Caco-2 (cell line): Measurements from ENCODE around the gene RHBDF2. TPM values are rescaled to one million over a fixed set of nuclear protein-coding genes. Genes with fewer than 3 reads are reported as not detected.

Experiments used
- BruUV-seq: library from RNA; stranded (reverse); fragments of 400-500 nt; replicated peaks from 2 replicates; lab custom pipeline; 2021; lab: Mats Ljungman, UMichigan
- CTCF ChIA-PET: fragments of 300-600 bp; sonication (Branson Sonifier 250); formaldehyde crosslinking; loops from one replicate; lab custom pipeline; 2022; ENCODE audit warnings: antibody characterized with exemption; lab: Charles Lee
- POLR2A ChIA-PET: fragments of 300-600 bp; sonication (Branson Sonifier 250); formaldehyde crosslinking; loops from one replicate; lab custom pipeline; 2022; ENCODE audit warnings: antibody characterized with exemption; lab: Charles Lee
- DNase-seq, 2 experiments: peaks; one replicate each; pipeline versions ENCODE4 v3.0.0 to v3.0.0-alpha.2; 2020 to 2022
- H3K27me3 ChIP-seq: replicated peaks from 2 replicates; pipeline ENCODE4 v1.6.0; 2011; ENCODE audit warnings: low read length; ENCODE audit not compliant: control insufficient read depth, insufficient read depth
- H3K36me3 ChIP-seq: 2 replicates; pipeline ENCODE4 v1.5.1; 2011; ENCODE audit warnings: low read length; ENCODE audit not compliant: control insufficient read depth, insufficient read depth
- H3K4me1 ChIP-seq: fragments of 250-450 bp; sonication (Bioruptor Pico); 2 replicates; pipeline ENCODE4 v1.5.1; 2020; ENCODE audit warnings: mild to moderate bottlenecking
- H3K4me3 ChIP-seq: 2 replicates; pipeline ENCODE4 v1.5.1; 2011; ENCODE audit warnings: low read depth, mild to moderate bottlenecking, control low read depth, low read length
- H3K9me3 ChIP-seq: fragments of 250-450 bp; sonication (Bioruptor Pico); 2 replicates; pipeline ENCODE4 v1.5.1; 2020; ENCODE audit warnings: mild to moderate bottlenecking, moderate library complexity
- H3K27ac Mint-ChIP-seq: one replicate; pipeline ENCODE4 v1.8.0; 2022; ENCODE audit warnings: mixed read lengths; ENCODE audit not compliant: unreplicated experiment
- H3K27me3 Mint-ChIP-seq: one replicate; pipeline ENCODE4 v1.8.0; 2022; ENCODE audit warnings: mixed read lengths; ENCODE audit not compliant: insufficient read depth, unreplicated experiment
- H3K36me3 Mint-ChIP-seq: one replicate; pipeline ENCODE4 v1.8.0; 2022; ENCODE audit warnings: mild to moderate bottlenecking, mixed read lengths; ENCODE audit not compliant: insufficient read depth, unreplicated experiment
- H3K4me1 Mint-ChIP-seq: one replicate; pipeline ENCODE4 v1.8.0; 2022; ENCODE audit warnings: low read depth, mixed read lengths; ENCODE audit not compliant: unreplicated experiment
- H3K4me3 Mint-ChIP-seq: one replicate; pipeline ENCODE4 v1.8.0; 2022; ENCODE audit warnings: mild to moderate bottlenecking, moderate library complexity, mixed read lengths; ENCODE audit not compliant: unreplicated experiment
- H3K9me3 Mint-ChIP-seq: one replicate; pipeline ENCODE4 v1.8.0; 2022; ENCODE audit warnings: mixed read lengths; ENCODE audit not compliant: unreplicated experiment
- intact Hi-C: fragments of 100-400 bp; cut with micrococcal nuclease; formaldehyde crosslinking; loops from one replicate; pipeline ENCODE4 v1.10.0; 2022; ENCODE audit not compliant: unreplicated experiment
- total RNA-seq: library from RNA; stranded (reverse); gene quantifications from 2 replicates; pipeline ENCODE4 v1.2.3, GENCODE V29; 2022
- TF ChIP-seq, protein P1 (sequence below), 2 experiments: fragments of 200-600 bp in 1 of 2; IDR thresholded peaks; 1 replicate in 1 of 2; 2 replicates in 1 of 2; pipeline versions ENCODE4 v1.5.1 to v1.8.0; 2011 to 2022; ENCODE audit warnings: antibody characterized with exemption in 1 of 2, control low read depth in 1 of 2, inconsistent platforms in 1 of 2, low read depth in 1 of 2, low read length in 1 of 2, mild to moderate bottlenecking in 1 of 2, moderate library complexity in 1 of 2; ENCODE audit not compliant: insufficient read depth in 1 of 2, severe bottlenecking in 1 of 2, unreplicated experiment in 1 of 2

Gene RHBDF2
- total RNA-seq, 1 experiment from 2014 or later, result 33.8 TPM

- Mint-ChIP-seq H3K4me1 (peaks cover 5% of the 10 kb centered on the region), H3K36me3 (no peaks in the 10 kb centered on the region), H3K4me3 (no peak overlapping the region), H3K9me3 (no peaks in the 10 kb centered on the region), H3K27ac (no peak overlapping the region), H3K27me3 (no peaks in the 10 kb centered on the region)
- Histone ChIP-seq H3K4me1 (no peaks in the 10 kb centered on the region), H3K4me3 (no peak overlapping the region), H3K36me3 (no peaks in the 10 kb centered on the region), H3K27me3 (no peaks in the 10 kb centered on the region), H3K9me3 (no peaks in the 10 kb centered on the region)
- TF ChIP-seq, protein P1, sequence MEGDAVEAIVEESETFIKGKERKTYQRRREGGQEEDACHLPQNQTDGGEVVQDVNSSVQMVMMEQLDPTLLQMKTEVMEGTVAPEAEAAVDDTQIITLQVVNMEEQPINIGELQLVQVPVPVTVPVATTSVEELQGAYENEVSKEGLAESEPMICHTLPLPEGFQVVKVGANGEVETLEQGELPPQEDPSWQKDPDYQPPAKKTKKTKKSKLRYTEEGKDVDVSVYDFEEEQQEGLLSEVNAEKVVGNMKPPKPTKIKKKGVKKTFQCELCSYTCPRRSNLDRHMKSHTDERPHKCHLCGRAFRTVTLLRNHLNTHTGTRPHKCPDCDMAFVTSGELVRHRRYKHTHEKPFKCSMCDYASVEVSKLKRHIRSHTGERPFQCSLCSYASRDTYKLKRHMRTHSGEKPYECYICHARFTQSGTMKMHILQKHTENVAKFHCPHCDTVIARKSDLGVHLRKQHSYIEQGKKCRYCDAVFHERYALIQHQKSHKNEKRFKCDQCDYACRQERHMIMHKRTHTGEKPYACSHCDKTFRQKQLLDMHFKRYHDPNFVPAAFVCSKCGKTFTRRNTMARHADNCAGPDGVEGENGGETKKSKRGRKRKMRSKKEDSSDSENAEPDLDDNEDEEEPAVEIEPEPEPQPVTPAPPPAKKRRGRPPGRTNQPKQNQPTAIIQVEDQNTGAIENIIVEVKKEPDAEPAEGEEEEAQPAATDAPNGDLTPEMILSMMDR (IDR thresholded peaks at IDR 0.05; ENCODE audit: insufficient read depth in 1 of 2, low read depth in 1 of 2, low read length in 1 of 2, severe bottlenecking in 1 of 2, unreplicated experiment in 1 of 2), result no peak
- no peak for DNase-seq
- ChIA-PET POLR2A (no interaction called here), CTCF (interaction anchor here (0.9 to 1.8 kb wide), 3 partner anchors 23 to 135 kb away, joined by 3 to 5 read pairs (median 3); no protein-coding TSS in a partner anchor)
- intact Hi-C loops, result loop anchor here (1.0 to 5.0 kb wide), 3 partner anchors 23 to 80 kb away; no protein-coding TSS in a partner anchor
- BruUV-seq, result no TSS peak
These were observed 45.4 kb upstream of the RHBDF2 start for GRCh38 chr17:76546556-76547182.

DNA sequence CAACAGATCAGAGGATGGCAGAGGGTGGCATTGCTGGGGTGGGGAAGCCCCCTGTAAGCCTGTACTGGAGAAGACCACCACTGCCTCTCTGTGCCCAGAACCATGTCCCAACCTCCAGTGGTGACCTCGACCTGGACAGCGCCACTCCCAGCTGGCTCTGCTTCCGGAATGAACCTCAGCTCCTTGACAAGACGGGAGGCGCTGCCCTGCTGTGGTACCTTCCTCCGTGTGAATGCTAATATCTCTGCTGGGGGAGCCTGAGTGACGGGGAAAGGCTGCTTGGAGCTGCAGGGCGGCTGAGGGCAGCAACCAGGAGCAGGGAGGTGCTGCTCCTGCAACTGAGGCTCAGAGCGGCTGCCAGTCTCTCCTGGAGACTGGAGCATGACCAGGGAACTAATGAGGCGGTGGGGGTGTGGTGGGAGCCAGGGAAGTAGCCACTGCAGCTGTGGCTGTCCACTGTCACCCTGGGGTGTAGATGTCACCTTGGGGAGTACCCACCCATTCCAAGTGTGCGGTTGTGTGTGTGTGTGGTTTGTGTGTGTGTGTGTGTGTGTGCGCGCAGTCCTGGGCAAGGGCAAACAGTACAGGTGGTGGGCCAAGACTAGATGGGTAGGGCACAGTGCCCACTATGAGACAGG lies 44.8 kb upstream of the RHBDF2 start:
- H3K4me1 ChIP-seq, result peaks cover 3% of the 10 kb centered on the region

More for the DNA sequence above, 44.8 kb upstream of the RHBDF2 start:
- H3K27ac Mint-ChIP-seq, result no peak overlapping the region
- ChIA-PET POLR2A (interaction anchor here (0.5 kb wide), 1 partner anchor 30 kb away, joined by 7 read pairs; no protein-coding TSS in a partner anchor), CTCF (interaction anchor here (0.7 to 1.8 kb wide), 3 partner anchors 23 to 135 kb away, joined by 3 to 5 read pairs (median 3); no protein-coding TSS in a partner anchor)
- H3K9me3 ChIP-seq, result no peaks in the 10 kb centered on the region
- intact Hi-C loops, result loop anchor here (5.0 kb wide), 1 partner anchor 39 kb away; no protein-coding TSS in a partner anchor
- no peaks in the 10 kb centered on the region for H3K27me3 ChIP-seq
- TF ChIP-seq, protein P1 (IDR thresholded peaks at IDR 0.05; ENCODE audit: insufficient read depth in 1 of 2, low read depth in 1 of 2, low read length in 1 of 2, severe bottlenecking in 1 of 2, unreplicated experiment in 1 of 2), result no peak
- no peak for DNase-seq
- H3K9me3 Mint-ChIP-seq, result no peaks in the 10 kb centered on the region
- no peaks in the 10 kb centered on the region for H3K36me3 ChIP-seq
- peaks cover 5% of the 10 kb centered on the region for H3K4me1 Mint-ChIP-seq
- BruUV-seq, result no TSS peak
- no peaks in the 10 kb centered on the region for H3K27me3 Mint-ChIP-seq
- H3K36me3 Mint-ChIP-seq, result peaks cover under 1% of the 10 kb centered on the region
- no peak overlapping the region for H3K4me3 ChIP-seq
- H3K4me3 Mint-ChIP-seq, result no peak overlapping the region
